ENCODE results near the gene ANKDD1B. TPM values are rescaled to one million over a fixed set of nuclear protein-coding genes. Genes with fewer than 3 reads are reported as not detected.

ANKDD1B gene
- total and polyA plus RNA-seq, 2 of the 8 experiments (the other 6 are each of a cell fraction or from before 2014, with no cell fraction given): 0.08 to 0.22 TPM

GRCh38 chr5:75603371-75603770 is 7.9 kb upstream of the ANKDD1B start:
- CTCF ChIA-PET (ENCODE audit: partially characterized antibody): interaction anchor here (1.1 kb wide), 1 partner anchor 66 kb away, joined by 3 read pairs; no protein-coding TSS in a partner anchor
- TF ChIP-seq USF2 (IDR thresholded peaks at IDR 0.05; ENCODE audit: low read length) (no peak), YY1 (IDR thresholded peaks at IDR 0.05; ENCODE audit: low read depth, low read length) (no peak), TBP (IDR thresholded peaks at IDR 0.05; ENCODE audit: low read depth, low read length) (no peak), EZH2 (IDR thresholded peaks at IDR 0.05; ENCODE audit: low read depth, low read length, severe bottlenecking) (no peak)
- H3K23ac ChIP-seq (ENCODE audit: insufficient read length): no peak overlapping the region
- H2AK5ac ChIP-seq (ENCODE audit: low read depth, low read length): no peak overlapping the region
- H2BK20ac ChIP-seq (ENCODE audit: low read length): no peak overlapping the region
- H3K23me2 ChIP-seq (ENCODE audit: low read depth, low read length): 0 out of 2 replicates have a peak, but pooled peaks cover 2% of the 10 kb centered on the region
- no peak overlapping the region for H3K14ac ChIP-seq (ENCODE audit: insufficient read length)
- H3K18ac ChIP-seq (ENCODE audit: extremely low read depth, low read length): no peak overlapping the region
- DNase-seq (ENCODE audit: low read depth in 1 of 2, low spot score in 2 of 2) (no peak), FAIRE-seq (no peak)
- H3K9ac ChIP-seq (replicated peaks in 1 of 4; ENCODE audit: extremely low read depth in 1 of 4, low read depth in 3 of 4, low read length in 3 of 4): no peak overlapping the region
- no peak overlapping the region for H4K91ac ChIP-seq (replicated peaks; ENCODE audit: insufficient read length, low read length)
- H3K4me2 ChIP-seq (ENCODE audit: insufficient read depth in 1 of 2, low read depth in 2 of 2, low read length in 2 of 2): no peak overlapping the region
- no peaks in the 10 kb centered on the region for H3K79me1 ChIP-seq (ENCODE audit: low read depth, low read length)
- no peak overlapping the region for H2BK15ac ChIP-seq (ENCODE audit: low read length)
- POLR2A ChIA-PET (ENCODE audit: partially characterized antibody): interaction anchor here (0.6 kb wide), 1 partner anchor 71 kb away, joined by 3 read pairs; no protein-coding TSS in a partner anchor
- no peaks in the 10 kb centered on the region for H4K20me1 ChIP-seq (replicated peaks in 1 of 2; ENCODE audit: control insufficient read depth in 1 of 2, insufficient read depth in 2 of 2, low read length in 2 of 2)
- no peak overlapping the region for H4K8ac ChIP-seq (ENCODE audit: extremely low read depth, insufficient read depth, low read length)
- H3K4me3 ChIP-seq (ENCODE audit: extremely low read depth in 1 of 4, insufficient read depth in 2 of 4, low read depth in 3 of 4, low read length in 4 of 4): no peak overlapping the region
- no peaks in the 10 kb centered on the region for H3K27me3 ChIP-seq (replicated peaks in 1 of 4; ENCODE audit: control insufficient read depth in 3 of 4, extremely low read depth in 1 of 4, insufficient read depth in 3 of 4, low read length in 3 of 4)
- H3K36me3 ChIP-seq (ENCODE audit: control insufficient read depth in 2 of 4, insufficient read depth in 4 of 4, low read length in 3 of 4): no peaks in the 10 kb centered on the region
- H3K56ac ChIP-seq (replicated peaks; ENCODE audit: insufficient read length, low read depth, low read length): no peak overlapping the region
- no peak overlapping the region for H3K4ac ChIP-seq (replicated peaks; ENCODE audit: insufficient read length, low read depth, low read length)
- peaks cover 0 to 2% (median 0%) of the 10 kb centered on the region in 4 experiments; a peak in 1 of 7 replicates for H3K4me1 ChIP-seq (replicated peaks in 1 of 4; ENCODE audit: control insufficient read depth in 3 of 4, insufficient read depth in 4 of 4, low read length in 3 of 4)
- no peak overlapping the region for H2BK120ac ChIP-seq (replicated peaks; ENCODE audit: low read depth, low read length)
- no peaks in the 10 kb centered on the region for H3K9me3 ChIP-seq (ENCODE audit: insufficient read depth in 2 of 2, low read depth in 1 of 2, low read length in 1 of 2)
- H4K5ac ChIP-seq (ENCODE audit: insufficient read length, low read depth, low read length): no peak overlapping the region
- H2BK12ac ChIP-seq (ENCODE audit: low read depth, low read length): no peak overlapping the region
- no peak overlapping the region for H2AFZ ChIP-seq (ENCODE audit: low read length)
- no peak overlapping the region for H3K27ac ChIP-seq (ENCODE audit: low read depth, low read length)
- no peaks in the 10 kb centered on the region for H3K79me2 ChIP-seq (ENCODE audit: control insufficient read depth in 1 of 2, insufficient read depth in 2 of 2, low read length in 2 of 2)
- no peak overlapping the region for H2BK5ac ChIP-seq (ENCODE audit: low read depth, low read length)

Data from H1 (cell line).